ENCODE data around the gene MIB1.

DNA sequence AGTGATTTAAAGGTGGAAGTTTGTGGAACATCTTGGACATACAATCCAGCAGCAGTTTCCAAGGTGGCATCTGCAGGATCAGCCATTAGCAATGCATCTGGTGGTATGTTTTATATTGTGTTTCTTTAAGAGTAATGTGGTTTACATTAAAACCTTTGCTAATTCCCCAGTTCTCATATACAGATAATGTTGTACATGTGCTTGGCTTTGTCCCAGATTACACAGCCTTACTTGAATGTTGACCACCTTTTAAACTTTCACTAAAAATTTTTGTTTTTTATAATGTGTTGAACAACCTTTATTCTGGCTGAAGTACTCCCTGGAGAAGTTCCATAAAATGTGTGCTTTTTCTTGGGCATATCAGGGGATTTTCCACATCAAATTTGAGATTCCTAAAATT lies 57.5 kb downstream of the MIB1 start:
- TF ChIP-seq, protein P1, sequence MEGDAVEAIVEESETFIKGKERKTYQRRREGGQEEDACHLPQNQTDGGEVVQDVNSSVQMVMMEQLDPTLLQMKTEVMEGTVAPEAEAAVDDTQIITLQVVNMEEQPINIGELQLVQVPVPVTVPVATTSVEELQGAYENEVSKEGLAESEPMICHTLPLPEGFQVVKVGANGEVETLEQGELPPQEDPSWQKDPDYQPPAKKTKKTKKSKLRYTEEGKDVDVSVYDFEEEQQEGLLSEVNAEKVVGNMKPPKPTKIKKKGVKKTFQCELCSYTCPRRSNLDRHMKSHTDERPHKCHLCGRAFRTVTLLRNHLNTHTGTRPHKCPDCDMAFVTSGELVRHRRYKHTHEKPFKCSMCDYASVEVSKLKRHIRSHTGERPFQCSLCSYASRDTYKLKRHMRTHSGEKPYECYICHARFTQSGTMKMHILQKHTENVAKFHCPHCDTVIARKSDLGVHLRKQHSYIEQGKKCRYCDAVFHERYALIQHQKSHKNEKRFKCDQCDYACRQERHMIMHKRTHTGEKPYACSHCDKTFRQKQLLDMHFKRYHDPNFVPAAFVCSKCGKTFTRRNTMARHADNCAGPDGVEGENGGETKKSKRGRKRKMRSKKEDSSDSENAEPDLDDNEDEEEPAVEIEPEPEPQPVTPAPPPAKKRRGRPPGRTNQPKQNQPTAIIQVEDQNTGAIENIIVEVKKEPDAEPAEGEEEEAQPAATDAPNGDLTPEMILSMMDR (IDR thresholded peaks at IDR 0.05): no peak
- no peak for TF ChIP-seq POLR2AphosphoS5 (IDR thresholded peaks at IDR 0.05; ENCODE audit: low read depth, low read length)
- TF ChIP-seq, protein P2, sequence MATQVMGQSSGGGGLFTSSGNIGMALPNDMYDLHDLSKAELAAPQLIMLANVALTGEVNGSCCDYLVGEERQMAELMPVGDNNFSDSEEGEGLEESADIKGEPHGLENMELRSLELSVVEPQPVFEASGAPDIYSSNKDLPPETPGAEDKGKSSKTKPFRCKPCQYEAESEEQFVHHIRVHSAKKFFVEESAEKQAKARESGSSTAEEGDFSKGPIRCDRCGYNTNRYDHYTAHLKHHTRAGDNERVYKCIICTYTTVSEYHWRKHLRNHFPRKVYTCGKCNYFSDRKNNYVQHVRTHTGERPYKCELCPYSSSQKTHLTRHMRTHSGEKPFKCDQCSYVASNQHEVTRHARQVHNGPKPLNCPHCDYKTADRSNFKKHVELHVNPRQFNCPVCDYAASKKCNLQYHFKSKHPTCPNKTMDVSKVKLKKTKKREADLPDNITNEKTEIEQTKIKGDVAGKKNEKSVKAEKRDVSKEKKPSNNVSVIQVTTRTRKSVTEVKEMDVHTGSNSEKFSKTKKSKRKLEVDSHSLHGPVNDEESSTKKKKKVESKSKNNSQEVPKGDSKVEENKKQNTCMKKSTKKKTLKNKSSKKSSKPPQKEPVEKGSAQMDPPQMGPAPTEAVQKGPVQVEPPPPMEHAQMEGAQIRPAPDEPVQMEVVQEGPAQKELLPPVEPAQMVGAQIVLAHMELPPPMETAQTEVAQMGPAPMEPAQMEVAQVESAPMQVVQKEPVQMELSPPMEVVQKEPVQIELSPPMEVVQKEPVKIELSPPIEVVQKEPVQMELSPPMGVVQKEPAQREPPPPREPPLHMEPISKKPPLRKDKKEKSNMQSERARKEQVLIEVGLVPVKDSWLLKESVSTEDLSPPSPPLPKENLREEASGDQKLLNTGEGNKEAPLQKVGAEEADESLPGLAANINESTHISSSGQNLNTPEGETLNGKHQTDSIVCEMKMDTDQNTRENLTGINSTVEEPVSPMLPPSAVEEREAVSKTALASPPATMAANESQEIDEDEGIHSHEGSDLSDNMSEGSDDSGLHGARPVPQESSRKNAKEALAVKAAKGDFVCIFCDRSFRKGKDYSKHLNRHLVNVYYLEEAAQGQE (IDR thresholded peaks at IDR 0.05; ENCODE audit: insufficient read depth in 1 of 2, low read depth in 2 of 2, low read length in 1 of 2): no peak
